ENCODE data around the gene TNFRSF21.

GRCh38 chr6:47235964-47236760 is 73.5 kb downstream of the TNFRSF21 start:
- TF ChIP-seq CTCF (conservative IDR thresholded peaks at IDR 0.05; ENCODE audit: low read length): no peak
- TF ChIP-seq EZH2phosphoT487 (IDR thresholded peaks at IDR 0.05; ENCODE audit: borderline replicate concordance): no peak
